ENCODE data around the gene CEACAM6. TPM values are rescaled to one million over a fixed set of nuclear protein-coding genes. Genes with fewer than 3 reads are reported as not detected.

Gene CEACAM6
- total RNA-seq, 4 donors from 2014 or later: 70.8 to 288 (median 176) TPM

- Histone ChIP-seq H3K9me3 (no peaks in the 10 kb centered on the region), H3K4me3 (no peak overlapping the region), H3K4me1 (no peaks in the 10 kb centered on the region), H3K27me3 (peaks cover 0 to 62% (median 0%) of the 10 kb centered on the region in 4 donors), H3K36me3 (peaks cover 0 to 17% (median 0%) of the 10 kb centered on the region in 3 donors), H3K27ac (no peak overlapping the region)
- WGBS, 2 donors: 63 to 80% methylated on average over 1 to 3 of the region's 3 CpGs
- no peak for TF ChIP-seq CTCF (IDR thresholded peaks at IDR 0.05)
- TF ChIP-seq POLR2A (IDR thresholded peaks at IDR 0.05): no peak
- DNase-seq: no peak
- intact Hi-C loops (cut with DNase I): no loop called here
These were observed 35.2 kb upstream of the CEACAM6 start for GRCh38 chr19:41720103-41720502.

GRCh38 chr19:41726493-41726892 lies 28.8 kb upstream of the CEACAM6 start:
- Histone ChIP-seq H3K27ac (peak overlapping the region in 3 of 4 donors; percentile 35 to 75 (median 55)), H3K4me3 (no peak overlapping the region), H3K9me3 (no peaks in the 10 kb centered on the region), H3K4me1 (peaks cover 0 to 7% (median 0%) of the 10 kb centered on the region in 3 donors), H3K36me3 (no peaks in the 10 kb centered on the region), H3K27me3 (peaks cover 0 to 43% (median 0%) of the 10 kb centered on the region in 4 donors)
- DNase-seq: no peak
- intact Hi-C loops (cut with DNase I): no loop called here
- WGBS, 2 donors: 25 to 42% methylated on average over 5 of the region's 5 CpGs
- TF ChIP-seq CTCF (IDR thresholded peaks at IDR 0.05): no peak
- no peak for TF ChIP-seq POLR2A (IDR thresholded peaks at IDR 0.05)

GRCh38 chr19:41734156-41734555 lies 21.2 kb upstream of the CEACAM6 start:
- Histone ChIP-seq H3K9me3 (no peaks in the 10 kb centered on the region), H3K27me3 (peaks cover 0 to 45% (median 0%) of the 10 kb centered on the region in 4 donors), H3K4me3 (no peak overlapping the region), H3K27ac (peak overlapping the region; percentile 38 to 80 (median 76)), H3K4me1 (peaks cover 0 to 19% (median 0%) of the 10 kb centered on the region in 3 donors), H3K36me3 (no peaks in the 10 kb centered on the region)
- TF ChIP-seq CTCF (IDR thresholded peaks at IDR 0.05): no peak
- no peak for TF ChIP-seq POLR2A (IDR thresholded peaks at IDR 0.05)
- WGBS, 2 donors: 47 to 62% methylated on average over 4 of the region's 4 CpGs
- intact Hi-C loops (cut with DNase I): no loop called here
- DNase-seq: no peak

GRCh38 chr19:41734585-41734984 lies 20.7 kb upstream of the CEACAM6 start:
- peak overlapping the region; percentile 40 to 80 (median 76) for H3K27ac ChIP-seq
- TF ChIP-seq CTCF (IDR thresholded peaks at IDR 0.05) (no peak), POLR2A (IDR thresholded peaks at IDR 0.05) (no peak)
- no peak for DNase-seq
- peaks cover 0 to 42% (median 0%) of the 10 kb centered on the region in 4 donors for H3K27me3 ChIP-seq
- H3K4me1 ChIP-seq: peaks cover 0 to 23% (median 0%) of the 10 kb centered on the region in 3 donors
- intact Hi-C loops (cut with DNase I): no loop called here
- no peaks in the 10 kb centered on the region for H3K9me3 ChIP-seq
- 36% methylated on average over 3 of the region's 3 CpGs for WGBS, 2 donors
- H3K36me3 ChIP-seq: no peaks in the 10 kb centered on the region
- no peak overlapping the region for H3K4me3 ChIP-seq

GRCh38 chr19:41735071-41735600 lies 20.2 kb upstream of the CEACAM6 start:
- peaks cover 0 to 28% (median 0%) of the 10 kb centered on the region in 3 donors for H3K4me1 ChIP-seq
- TF ChIP-seq CTCF (IDR thresholded peaks at IDR 0.05): no peak
- TF ChIP-seq POLR2A (IDR thresholded peaks at IDR 0.05): no peak
- H3K4me3 ChIP-seq: no peak overlapping the region
- H3K9me3 ChIP-seq: no peaks in the 10 kb centered on the region
- H3K27ac ChIP-seq: peak overlapping the region; percentile 70 to 80 (median 76)
- peaks cover 0 to 38% (median 0%) of the 10 kb centered on the region in 4 donors for H3K27me3 ChIP-seq
- no peak for DNase-seq
- no peaks in the 10 kb centered on the region for H3K36me3 ChIP-seq
- WGBS, 2 donors: 54 to 56% methylated on average over 5 of the region's 5 CpGs
- intact Hi-C loops (cut with DNase I): no loop called here
